A549 (cell line): Measurements from ENCODE around the gene JHY. TPM values are rescaled to one million over a fixed set of nuclear protein-coding genes. Genes with fewer than 3 reads are reported as not detected.

ENCODE experiments used
- ATAC-seq, 2 experiments: fragments of 200-7000 bp in 1 of 2; fragments of >200 bp in 1 of 2; cut with Nextera tagmentation in 1 of 2; cut with Tn5 transposase in 1 of 2; 3 replicates each; pipeline versions ENCODE4 v1.8.0 to v1.9.1; 2018 to 2020; ENCODE audit warnings: mild to moderate bottlenecking in 1 of 2, moderate library complexity in 1 of 2
- CTCF ChIA-PET: fragments of 300-600 bp; sonication (Branson Sonifier 250); formaldehyde crosslinking; extraction: SDS; loops from one replicate; lab custom pipeline; 2021; ENCODE audit warnings: antibody characterized with exemption, inconsistent platforms; lab: Yijun Ruan, JAX
- POLR2A ChIA-PET: fragments of 350-600 bp; formaldehyde crosslinking; extraction: SDS; loops from one replicate; lab custom pipeline; 2021; ENCODE audit warnings: antibody characterized with exemption, inconsistent platforms; lab: Yijun Ruan, JAX
- DNase-seq, 2 experiments: peaks; one replicate each; pipeline versions ENCODE4 v3.0.0 to v3.0.0-alpha.2; 2011 to 2016; ENCODE audit warnings: low read depth in 1 of 2, low spot score in 1 of 2
- FAIRE-seq: peaks from 2 replicates; lab custom pipeline; 2011; peaks lifted over from hg19 to GRCh38; lab: Jason Lieb, UNC
- H3K27ac ChIP-seq, 2 experiments: fragments of >200 bp; sonication (Bioruptor Twin); formaldehyde crosslinking; 3 replicates each; pipeline ENCODE4 v1.5.1; 2016 to 2017
- H3K4me1 ChIP-seq: fragments of >200 bp; sonication (Bioruptor Twin); formaldehyde crosslinking; 3 replicates; pipeline ENCODE4 v1.6.1; 2016
- H3K4me2 ChIP-seq: fragments of >200 bp; sonication (Bioruptor Twin); formaldehyde crosslinking; 3 replicates; pipeline ENCODE4 v1.6.1; 2016
- H3K4me3 ChIP-seq: fragments of >200 bp; sonication (Bioruptor Twin); formaldehyde crosslinking; 3 replicates; pipeline ENCODE4 v1.5.1; 2016
- H3K9me3 ChIP-seq: fragments of >200 bp; sonication (Bioruptor Twin); formaldehyde crosslinking; 3 replicates; pipeline ENCODE4 v1.6.1; 2016
- ATOH8 ChIP-seq: fragments of 250-450 bp; sonication (Bioruptor Pico); IDR thresholded peaks from 2 replicates; pipeline ENCODE4 v1.5.0; 2020; ENCODE audit warnings: low read depth, mild to moderate bottlenecking, moderate library complexity
- CEBPB ChIP-seq, 2 experiments: fragments of >200 bp in 1 of 2; sonication (Bioruptor Twin) in 1 of 2; formaldehyde crosslinking in 1 of 2; IDR thresholded peaks; 2 replicates each; pipeline ENCODE4 v1.6.1; 2012 to 2016
- CHD2 ChIP-seq: fragments of 150-350 bp; IDR thresholded peaks from 2 replicates; pipeline ENCODE4 v1.6.1; 2014; ENCODE audit warnings: low read length; ENCODE audit not compliant: partially characterized antibody
- EP300 ChIP-seq, 2 experiments: fragments of >200 bp; sonication (Bioruptor Twin); formaldehyde crosslinking; IDR thresholded peaks; 2 replicates in 1 of 2; 3 replicates in 1 of 2; pipeline ENCODE4 v1.6.1; 2016 to 2017
- GATA3 ChIP-seq: IDR thresholded peaks from 2 replicates; pipeline ENCODE4 v1.6.1; 2012; ENCODE audit warnings: borderline replicate concordance
- HES2 ChIP-seq: fragments of >200 bp; sonication (Bioruptor Twin); formaldehyde crosslinking; IDR thresholded peaks from 2 replicates; pipeline ENCODE4 v1.6.1; 2016
- HEYL ChIP-seq: fragments of 250-450 bp; sonication (Bioruptor Pico); IDR thresholded peaks from 2 replicates; pipeline ENCODE4 v1.8.0; 2021; ENCODE audit warnings: mild to moderate bottlenecking, moderate library complexity
- HMGXB4 ChIP-seq: fragments of 250-450 bp; sonication (Bioruptor Pico); IDR thresholded peaks from 2 replicates; pipeline ENCODE4 v1.5.0; 2021; ENCODE audit warnings: mild to moderate bottlenecking, moderate library complexity, borderline replicate concordance
- HOXA7 ChIP-seq: fragments of 250-450 bp; sonication (Bioruptor Pico); IDR thresholded peaks from 2 replicates; pipeline ENCODE4 v1.5.0; 2020; ENCODE audit warnings: mild to moderate bottlenecking, moderate library complexity
- MAX ChIP-seq: IDR thresholded peaks from 2 replicates; pipeline ENCODE4 v1.6.1; 2012
- NPAS2 ChIP-seq: fragments of 250-450 bp; sonication (Bioruptor Pico); IDR thresholded peaks from 2 replicates; pipeline ENCODE4 v1.8.0; 2022; ENCODE audit warnings: mild to moderate bottlenecking, moderate library complexity, borderline replicate concordance
- NR3C1 ChIP-seq: fragments of >200 bp; sonication (Bioruptor Twin); formaldehyde crosslinking; IDR thresholded peaks from 3 replicates; pipeline ENCODE4 v1.6.1; 2017
- PBX3 ChIP-seq: IDR thresholded peaks from 2 replicates; pipeline ENCODE4 v1.6.1; 2012
- POLR2A ChIP-seq: IDR thresholded peaks from 2 replicates; pipeline ENCODE4 v1.6.1; 2012; ENCODE audit warnings: mild to moderate bottlenecking, low read length
- POLR2AphosphoS2 ChIP-seq: conservative IDR thresholded peaks from 2 replicates; pipeline ENCODE4 v1.6.1; 2012; ENCODE audit warnings: low read length, improper control_type of control experiment, inconsistent platforms
- RAD21 ChIP-seq, 2 experiments: fragments of >200 bp in 1 of 2; sonication (Bioruptor Twin) in 1 of 2; formaldehyde crosslinking in 1 of 2; IDR thresholded peaks in 1 of 2; conservative IDR thresholded peaks in 1 of 2; 2 replicates in 1 of 2; 3 replicates in 1 of 2; pipeline ENCODE4 v1.6.1; 2012 to 2018; ENCODE audit warnings: inconsistent platforms in 1 of 2
- RFX5 ChIP-seq: fragments of 450-650 bp; IDR thresholded peaks from 2 replicates; pipeline ENCODE4 v1.7.1; 2014; ENCODE audit warnings: antibody characterized with exemption, mild to moderate bottlenecking, moderate library complexity
- SMC3 ChIP-seq: fragments of >200 bp; sonication (Bioruptor Twin); formaldehyde crosslinking; IDR thresholded peaks from 3 replicates; pipeline ENCODE4 v1.6.1; 2018; ENCODE audit warnings: inconsistent platforms
- TFCP2L1 ChIP-seq: fragments of 250-450 bp; sonication (Bioruptor Pico); IDR thresholded peaks from 2 replicates; pipeline ENCODE4 v1.5.0; 2021; ENCODE audit warnings: mild to moderate bottlenecking
- TP53 ChIP-seq: fragments of 250-450 bp; sonication (Bioruptor Pico); IDR thresholded peaks from 2 replicates; pipeline ENCODE4 v1.5.0; 2021; ENCODE audit warnings: mild to moderate bottlenecking, moderate library complexity
- ZC3H11A ChIP-seq: fragments of 450-650 bp; IDR thresholded peaks from 2 replicates; pipeline ENCODE4 v1.6.1; 2014; ENCODE audit warnings: antibody characterized with exemption, mild to moderate bottlenecking
- ZFP36 ChIP-seq: fragments of 450-650 bp; IDR thresholded peaks from 2 replicates; pipeline ENCODE4 v1.6.1; 2014; ENCODE audit warnings: borderline replicate concordance; ENCODE audit not compliant: partially characterized antibody
- whole genome bisulfite sequencing: methylation state at CpG from one replicate; pipeline ENCODE4 v1.1.6; 2017; ENCODE audit errors: missing lambda C conversion rate; 5-methylcytosine and 5-hydroxymethylcytosine counted together
- polyA plus RNA-seq, 4 experiments: library from polyadenylated mRNA; depleted of rRNA in 3 of 4; stranded (reverse); fragments of >200 nt; fragmentation: RNase III in 1 of 4; extraction: RNeasy Plus Mini Kit Qiagen cat#74134 plus additional on column Dnase treatment in 1 of 4; gene quantifications; 2 replicates in 3 of 4; 3 replicates in 1 of 4; pipeline ENCODE4 v1.2.3, GENCODE V29; 2011 to 2017
- TF ChIP-seq, protein P1 (sequence below): fragments of >200 bp; sonication (Bioruptor Twin); formaldehyde crosslinking; IDR thresholded peaks from 3 replicates; pipeline ENCODE4 v1.5.1; 2016
- TF ChIP-seq, protein P2 (sequence below): IDR thresholded peaks from 2 replicates; pipeline ENCODE4 v1.6.1; 2012; ENCODE audit warnings: low read depth, borderline replicate concordance
- TF ChIP-seq, protein P3 (sequence below): fragments of 450-650 bp; IDR thresholded peaks from 2 replicates; pipeline ENCODE4 v1.6.1; 2014; ENCODE audit warnings: antibody characterized with exemption

The JHY gene
- polyA plus RNA-seq, 2 of the 4 experiments (the other 2 are of a cell fraction), result 3.4 to 6.9 TPM

DNA sequence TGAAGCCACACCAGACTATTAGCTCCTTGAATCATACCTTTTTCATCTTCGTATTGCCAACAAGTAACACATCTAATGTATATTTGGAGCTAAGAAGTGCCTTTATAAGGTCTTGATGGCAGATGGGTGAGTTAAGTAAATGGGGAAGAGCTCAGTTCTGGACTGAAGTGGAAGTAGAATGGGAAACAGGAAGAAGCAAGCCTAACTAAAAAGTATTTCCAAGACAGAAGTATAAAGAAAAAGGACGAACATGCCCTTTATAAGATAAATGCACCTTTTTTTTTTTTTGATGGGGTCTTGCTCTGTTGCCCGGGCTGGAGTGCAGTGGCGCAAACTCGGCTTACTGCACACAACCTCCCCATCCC is 29.8 kb upstream of the JHY start:
- H3K9me3 ChIP-seq, result no peaks in the 10 kb centered on the region
- no peak for TF ChIP-seq NR3C1
- TF ChIP-seq RFX5, result no peak
- TF ChIP-seq TFCP2L1 (CRISPR knock-in tag), result no peak
- no peak for TF ChIP-seq HES2
- no peak for TF ChIP-seq EP300 (IDR thresholded peaks at IDR 0.05)
- peak overlapping the region in 1 of 2 experiments; percentile 69; a peak in 3 of 6 replicates for H3K27ac ChIP-seq
- POLR2A ChIA-PET, result no interaction called here
- DNase-seq (no peak), ATAC-seq (no peak), FAIRE-seq (no peak)
- 92% methylated on average over 5 of the region's 5 CpGs for WGBS
- no peak overlapping the region for H3K4me2 ChIP-seq
- CTCF ChIA-PET, result interaction anchor here (0.6 to 15.0 kb wide), 19 partner anchors 9 to 272 kb away, joined by 3 to 212 read pairs (median 7); no protein-coding TSS in a partner anchor
- no peak overlapping the region for H3K4me3 ChIP-seq
- peaks cover 27% of the 10 kb centered on the region for H3K4me1 ChIP-seq

GRCh38 chr11:122853261-122853660 is 29.3 kb upstream of the JHY start:
- Histone ChIP-seq H3K9me3 (no peaks in the 10 kb centered on the region), H3K4me3 (no peak overlapping the region), H3K4me2 (no peak overlapping the region), H3K27ac (peak overlapping the region; percentile 59 to 82; a peak in 5 of 6 replicates), H3K4me1 (peaks cover 32% of the 10 kb centered on the region)
- no peak for ATAC-seq
- 89% methylated on average over 11 of the region's 11 CpGs for WGBS
- FAIRE-seq, result no peak
- DNase-seq, result no peak
- POLR2A ChIA-PET, result no interaction called here
- TF ChIP-seq GATA3, result no peak
- TF ChIP-seq NPAS2 (CRISPR knock-in tag), result no peak
- CTCF ChIA-PET, result interaction anchor here (0.6 to 15.0 kb wide), 38 partner anchors 9 to 1225 kb away, joined by 3 to 212 read pairs (median 5); no protein-coding TSS in a partner anchor

- peaks cover 32% of the 10 kb centered on the region for H3K4me1 ChIP-seq
- POLR2A ChIA-PET, result interaction anchor here (0.7 kb wide), 1 partner anchor 41 kb away, joined by 3 read pairs; no protein-coding TSS in a partner anchor
- peak overlapping the region; percentile 93 to 94; a peak in 5 of 6 replicates for H3K27ac ChIP-seq
- H3K4me2 ChIP-seq, result 0 out of 3 replicates have a peak overlapping the region, but pooled peaks have one; percentile 32
- 35% methylated on average over 3 of the region's 3 CpGs for WGBS
- no peaks in the 10 kb centered on the region for H3K9me3 ChIP-seq
- CTCF ChIA-PET, result interaction anchor here (0.6 to 15.0 kb wide), 43 partner anchors 10 to 1225 kb away, joined by 3 to 212 read pairs (median 5); no protein-coding TSS in a partner anchor
- FAIRE-seq (no peak), ATAC-seq (peak; percentile 24 to 53; a peak in 3 of 6 replicates), DNase-seq (peak; percentile 65 to 82)
- no peak overlapping the region for H3K4me3 ChIP-seq
- TF ChIP-seq GATA3 (no peak), POLR2AphosphoS2 (no peak), TP53 (CRISPR knock-in tag) (no peak), HOXA7 (CRISPR knock-in tag) (no peak), ZC3H11A (no peak), ATOH8 (CRISPR knock-in tag) (no peak), ZFP36 (no peak), PBX3 (no peak), HES2 (no peak), POLR2A (no peak), HEYL (CRISPR knock-in tag) (no peak), NR3C1 (no peak), SMC3 (peak; percentile 70), MAX (no peak), RFX5 (no peak), RAD21 (conservative IDR thresholded peaks at IDR 0.05 in 1 of 2, IDR thresholded peaks at IDR 0.05 in 1 of 2) (peak; percentile 84 to 87), CHD2 (no peak), HMGXB4 (CRISPR knock-in tag) (no peak), CEBPB (IDR thresholded peaks at IDR 0.05) (no peak)
- TF ChIP-seq, protein P1, sequence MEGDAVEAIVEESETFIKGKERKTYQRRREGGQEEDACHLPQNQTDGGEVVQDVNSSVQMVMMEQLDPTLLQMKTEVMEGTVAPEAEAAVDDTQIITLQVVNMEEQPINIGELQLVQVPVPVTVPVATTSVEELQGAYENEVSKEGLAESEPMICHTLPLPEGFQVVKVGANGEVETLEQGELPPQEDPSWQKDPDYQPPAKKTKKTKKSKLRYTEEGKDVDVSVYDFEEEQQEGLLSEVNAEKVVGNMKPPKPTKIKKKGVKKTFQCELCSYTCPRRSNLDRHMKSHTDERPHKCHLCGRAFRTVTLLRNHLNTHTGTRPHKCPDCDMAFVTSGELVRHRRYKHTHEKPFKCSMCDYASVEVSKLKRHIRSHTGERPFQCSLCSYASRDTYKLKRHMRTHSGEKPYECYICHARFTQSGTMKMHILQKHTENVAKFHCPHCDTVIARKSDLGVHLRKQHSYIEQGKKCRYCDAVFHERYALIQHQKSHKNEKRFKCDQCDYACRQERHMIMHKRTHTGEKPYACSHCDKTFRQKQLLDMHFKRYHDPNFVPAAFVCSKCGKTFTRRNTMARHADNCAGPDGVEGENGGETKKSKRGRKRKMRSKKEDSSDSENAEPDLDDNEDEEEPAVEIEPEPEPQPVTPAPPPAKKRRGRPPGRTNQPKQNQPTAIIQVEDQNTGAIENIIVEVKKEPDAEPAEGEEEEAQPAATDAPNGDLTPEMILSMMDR, result peak; percentile 83
- TF ChIP-seq, protein P2, sequence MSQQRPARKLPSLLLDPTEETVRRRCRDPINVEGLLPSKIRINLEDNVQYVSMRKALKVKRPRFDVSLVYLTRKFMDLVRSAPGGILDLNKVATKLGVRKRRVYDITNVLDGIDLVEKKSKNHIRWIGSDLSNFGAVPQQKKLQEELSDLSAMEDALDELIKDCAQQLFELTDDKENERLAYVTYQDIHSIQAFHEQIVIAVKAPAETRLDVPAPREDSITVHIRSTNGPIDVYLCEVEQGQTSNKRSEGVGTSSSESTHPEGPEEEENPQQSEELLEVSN, result no peak
- TF ChIP-seq, protein P3, sequence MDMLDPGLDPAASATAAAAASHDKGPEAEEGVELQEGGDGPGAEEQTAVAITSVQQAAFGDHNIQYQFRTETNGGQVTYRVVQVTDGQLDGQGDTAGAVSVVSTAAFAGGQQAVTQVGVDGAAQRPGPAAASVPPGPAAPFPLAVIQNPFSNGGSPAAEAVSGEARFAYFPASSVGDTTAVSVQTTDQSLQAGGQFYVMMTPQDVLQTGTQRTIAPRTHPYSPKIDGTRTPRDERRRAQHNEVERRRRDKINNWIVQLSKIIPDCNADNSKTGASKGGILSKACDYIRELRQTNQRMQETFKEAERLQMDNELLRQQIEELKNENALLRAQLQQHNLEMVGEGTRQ, result no peak
Observed at GRCh38 chr11:122853971-122854446, 28.6 kb upstream of the JHY start.
